Measurements from ENCODE around the gene KPNB1.

The KPNB1 gene

GRCh38 chr17:47726796-47727703 is 77.3 kb downstream of the KPNB1 start:
- CTCF ChIA-PET = interaction anchor here (1.0 to 7.0 kb wide), 3 partner anchors 10 to 30 kb away, joined by 3 to 72 read pairs (median 8); no protein-coding TSS in a partner anchor
- TF ChIP-seq CTCF (IDR thresholded peaks at IDR 0.05; ENCODE audit: control extremely low read depth, extremely low read depth, low read depth, missing control alignments) = no peak
- no peak for DNase-seq (ENCODE audit: extremely low spot score)
- POLR2A ChIA-PET = interaction anchor here (0.5 kb wide), 1 partner anchor 28 kb away, joined by 4 read pairs; no protein-coding TSS in a partner anchor

- CTCF ChIA-PET = interaction anchor here (1.0 to 7.0 kb wide), 3 partner anchors 10 to 30 kb away, joined by 3 to 72 read pairs (median 6); no protein-coding TSS in a partner anchor
- POLR2A ChIA-PET = no interaction called here
- no peak for TF ChIP-seq CTCF (IDR thresholded peaks at IDR 0.05; ENCODE audit: control extremely low read depth, extremely low read depth, low read depth, missing control alignments)
- no peak for DNase-seq (ENCODE audit: extremely low spot score)
Observed at GRCh38 chr17:47727704-47728036, 78.0 kb downstream of the KPNB1 start.

GRCh38 chr17:47728214-47728877 is 78.6 kb downstream of the KPNB1 start:
- TF ChIP-seq CTCF (IDR thresholded peaks at IDR 0.05; ENCODE audit: control extremely low read depth, extremely low read depth, low read depth, missing control alignments) = no peak
- POLR2A ChIA-PET = interaction anchor here (0.6 kb wide), 1 partner anchor 175 kb away, joined by 3 read pairs; no protein-coding TSS in a partner anchor
- CTCF ChIA-PET = interaction anchor here (1.0 to 7.0 kb wide), 3 partner anchors 11 to 30 kb away, joined by 3 to 72 read pairs (median 6); no protein-coding TSS in a partner anchor
- DNase-seq (ENCODE audit: extremely low spot score) = no peak

- no peak for DNase-seq (ENCODE audit: extremely low spot score)
- ChIA-PET CTCF (interaction anchor here (1.0 to 7.0 kb wide), 3 partner anchors 12 to 25 kb away, joined by 3 to 72 read pairs (median 3); no protein-coding TSS in a partner anchor), POLR2A (no interaction called here)
- TF ChIP-seq CTCF (IDR thresholded peaks at IDR 0.05; ENCODE audit: control extremely low read depth, extremely low read depth, low read depth, missing control alignments) = no peak
Observed at GRCh38 chr17:47729476-47729875, 79.8 kb downstream of the KPNB1 start.

GRCh38 chr17:47730681-47731080 is 81.0 kb downstream of the KPNB1 start:
- CTCF ChIA-PET = interaction anchor here (1.6 to 7.0 kb wide), 3 partner anchors 14 to 26 kb away, joined by 3 to 72 read pairs (median 15); no protein-coding TSS in a partner anchor
- TF ChIP-seq CTCF (IDR thresholded peaks at IDR 0.05; ENCODE audit: control extremely low read depth, extremely low read depth, low read depth, missing control alignments) = no peak
- POLR2A ChIA-PET = no interaction called here
- DNase-seq (ENCODE audit: extremely low spot score) = no peak

GRCh38 chr17:47731396-47731795 is 81.7 kb downstream of the KPNB1 start:
- CTCF ChIA-PET = interaction anchor here (2.6 to 7.0 kb wide), 3 partner anchors 14 to 33 kb away, joined by 15 to 72 read pairs (median 31); no protein-coding TSS in a partner anchor
- no peak for DNase-seq (ENCODE audit: extremely low spot score)
- TF ChIP-seq CTCF (IDR thresholded peaks at IDR 0.05; ENCODE audit: control extremely low read depth, extremely low read depth, low read depth, missing control alignments) = no peak
- POLR2A ChIA-PET = no interaction called here

Data from GM10248 (cell line).